HG02840 (cell line): ENCODE measurements around the gene MYBL2.

Source experiments
- ATAC-seq: cut with Tn5 transposase; IDR thresholded peaks from one replicate; pipeline ENCODE4 v1.9.1; 2021; ENCODE audit warnings: mild to moderate bottlenecking, moderate library complexity, moderate number of reproducible peaks; ENCODE audit not compliant: unreplicated experiment, low FRiP score

The MYBL2 gene

GRCh38 chr20:43681991-43682410 lies 15.1 kb downstream of the MYBL2 start:
- ATAC-seq: peak; percentile 92

GRCh38 chr20:43682446-43682845 lies 15.5 kb downstream of the MYBL2 start:
- peak; percentile 31 for ATAC-seq

- ATAC-seq: no peak
These were observed 19.9 kb downstream of the MYBL2 start for GRCh38 chr20:43686820-43687219.

- no peak for ATAC-seq
These were observed 22.3 kb downstream of the MYBL2 start for GRCh38 chr20:43689165-43689564.

GRCh38 chr20:43690943-43691598 lies 24.2 kb downstream of the MYBL2 start:
- no peak for ATAC-seq

GRCh38 chr20:43691928-43692524 lies 25.1 kb downstream of the MYBL2 start:
- ATAC-seq: no peak

- ATAC-seq: no peak
These were observed 27.8 kb downstream of the MYBL2 start for GRCh38 chr20:43694763-43695162.

- no peak for ATAC-seq
These were observed 28.7 kb downstream of the MYBL2 start for GRCh38 chr20:43695571-43695970.

GRCh38 chr20:43699941-43700565 lies 33.1 kb downstream of the MYBL2 start:
- no peak for ATAC-seq

GRCh38 chr20:43700627-43701026 lies 33.7 kb downstream of the MYBL2 start:
- ATAC-seq: no peak

GRCh38 chr20:43702502-43702901 lies 35.6 kb downstream of the MYBL2 start:
- no peak for ATAC-seq

GRCh38 chr20:43710370-43711044 lies 43.6 kb downstream of the MYBL2 start:
- ATAC-seq: no peak

- ATAC-seq: no peak
These were observed 44.3 kb downstream of the MYBL2 start for GRCh38 chr20:43711098-43711654.

- no peak for ATAC-seq
These were observed 48.1 kb downstream of the MYBL2 start for GRCh38 chr20:43715044-43715443.

GRCh38 chr20:43715511-43715910 lies 48.6 kb downstream of the MYBL2 start:
- no peak for ATAC-seq

- no peak for ATAC-seq
These were observed 49.2 kb downstream of the MYBL2 start for GRCh38 chr20:43716123-43716522.

- ATAC-seq: no peak
These were observed 50.1 kb downstream of the MYBL2 start for GRCh38 chr20:43716757-43717615.

- ATAC-seq: no peak
These were observed 50.7 kb downstream of the MYBL2 start for GRCh38 chr20:43717616-43717995.

GRCh38 chr20:43720007-43720406 lies 53.1 kb downstream of the MYBL2 start:
- ATAC-seq: no peak

- ATAC-seq: no peak
These were observed 54.1 kb downstream of the MYBL2 start for GRCh38 chr20:43721097-43721428.
